ENCODE results near the gene SETD2. TPM values are rescaled to one million over a fixed set of nuclear protein-coding genes. Genes with fewer than 3 reads are reported as not detected.

Gene SETD2
- total RNA-seq, 2 experiments from 2014 or later, result 87.3 to 87.4 TPM

- Mint-ChIP-seq H3K4me1 (ENCODE audit: low read depth) (peaks cover 78% of the 10 kb centered on the region), H3K36me3 (ENCODE audit: low read depth) (peaks cover 69% of the 10 kb centered on the region), H3K9me3 (no peaks in the 10 kb centered on the region), H3K27ac (peak overlapping the region; percentile 33), H3K27me3 (no peaks in the 10 kb centered on the region), H3K4me3 (no peak overlapping the region)
- peaks cover 28% of the 10 kb centered on the region for H3K36me3 ChIP-seq (ENCODE audit: insufficient read depth, low read length)
- DNase-seq, result no peak
- H3K4me3 ChIP-seq (ENCODE audit: low read length), result no peak overlapping the region
- no peaks in the 10 kb centered on the region for H3K9me3 ChIP-seq (ENCODE audit: control insufficient read depth in 1 of 2, insufficient read depth in 1 of 2, low read length in 2 of 2)
- H3K4me1 ChIP-seq (ENCODE audit: insufficient read depth, low read length), result peaks cover 85% of the 10 kb centered on the region
- ChIA-PET CTCF (no interaction called here), POLR2A (interaction anchor here (2.2 kb wide), 1 partner anchor 11 kb away, joined by 5 read pairs; the partner anchor contains the start of gene NBEAL2)
- TF ChIP-seq CTCF (IDR thresholded peaks at IDR 0.05), result no peak
- H3K27me3 ChIP-seq (ENCODE audit: control insufficient read depth in 1 of 2, insufficient read depth in 2 of 2, low read length in 2 of 2), result no peaks in the 10 kb centered on the region
- ATAC-seq (ENCODE audit: poor library complexity), result no peak
- no peak overlapping the region for H3K27ac ChIP-seq (ENCODE audit: low read depth in 1 of 2, low read length in 2 of 2)
- intact Hi-C loops (cut with DNase I, micrococcal nuclease), result loop anchor here in 1 of 2 experiments (5.0 kb wide), 1 partner anchor 43 kb away; no protein-coding TSS in a partner anchor
Observed at GRCh38 chr3:46968783-46969428, 195.0 kb downstream of the SETD2 start.

- TF ChIP-seq CTCF (IDR thresholded peaks at IDR 0.05), result no peak
- POLR2A ChIA-PET, result interaction anchor here (0.9 to 2.2 kb wide), 3 partner anchors 10 to 19 kb away, joined by 3 to 5 read pairs (median 5); partner anchors contain the start of genes CCDC12 and NBEAL2
- intact Hi-C loops (cut with DNase I, micrococcal nuclease), result loop anchor here in 1 of 2 experiments (5.0 kb wide), 1 partner anchor 45 kb away; no protein-coding TSS in a partner anchor
- Mint-ChIP-seq H3K4me3 (peak overlapping the region; percentile 3), H3K9me3 (no peaks in the 10 kb centered on the region), H3K4me1 (ENCODE audit: low read depth) (peaks cover 75% of the 10 kb centered on the region), H3K27ac (peak overlapping the region; percentile 68), H3K27me3 (no peaks in the 10 kb centered on the region), H3K36me3 (ENCODE audit: low read depth) (peaks cover 71% of the 10 kb centered on the region)
- Histone ChIP-seq H3K27ac (ENCODE audit: low read depth in 1 of 2, low read length in 2 of 2) (no peak overlapping the region), H3K4me1 (ENCODE audit: insufficient read depth, low read length) (peaks cover 67% of the 10 kb centered on the region), H3K9me3 (ENCODE audit: control insufficient read depth in 1 of 2, insufficient read depth in 1 of 2, low read length in 2 of 2) (no peaks in the 10 kb centered on the region), H3K4me3 (ENCODE audit: low read length) (no peak overlapping the region), H3K36me3 (ENCODE audit: insufficient read depth, low read length) (peaks cover 36% of the 10 kb centered on the region), H3K27me3 (ENCODE audit: control insufficient read depth in 1 of 2, insufficient read depth in 2 of 2, low read length in 2 of 2) (no peaks in the 10 kb centered on the region)
- CTCF ChIA-PET, result interaction anchor here (1.1 to 2.0 kb wide), 3 partner anchors 19 to 72 kb away, joined by 3 to 6 read pairs (median 3); no protein-coding TSS in a partner anchor
- ATAC-seq (ENCODE audit: poor library complexity) (peak; percentile 43), DNase-seq (no peak)
Observed at GRCh38 chr3:46966811-46967210, 197.1 kb downstream of the SETD2 start.

Other genes starting within 250 kb of the SETD2 start
- 10 to 100 TPM; 57.5 to 59.5 TPM for gene CCDC12, start 187.4 kb downstream of the SETD2 start, total RNA-seq
- gene NBEAL2, start 184.4 kb downstream of the SETD2 start, total RNA-seq, result 100 to 1,000 TPM; 163 to 170 TPM
- 1 to 10 TPM; 8.0 to 9.2 TPM for gene KIF9, start 118.7 kb upstream of the SETD2 start, total RNA-seq
- 10 to 100 TPM; 43.3 to 43.7 TPM for gene KLHL18, start 118.8 kb upstream of the SETD2 start, total RNA-seq
- gene PTPN23, start 216.9 kb upstream of the SETD2 start, total RNA-seq, result 10 to 100 TPM; 27.3 to 35.7 TPM

All from CD4-positive, alpha-beta T cell (primary cell).